Tibial artery (tissue), 4 donors: ENCODE data around the gene VSTM2L.

Experiments
- DNase-seq, 2 donors: peaks; one replicate each; pipeline ENCODE4 v3.0.0-alpha.2; 2019
- H3K27ac ChIP-seq, 2 donors: fragments of 200-600 bp; sonication (generic) in 1 of 2; 1 replicate in 1 of 2; 2 replicates in 1 of 2; pipeline ENCODE4 v1.5.1; 2018 to 2019; ENCODE audit warnings: mild to moderate bottlenecking in 1 of 2
- H3K27me3 ChIP-seq, 2 donors: fragments of 200-600 bp; sonication (generic) in 1 of 2; one replicate each; pipeline versions ENCODE4 v1.5.1 to v1.6.0; 2016 to 2019
- H3K36me3 ChIP-seq, 3 donors: fragments of 200-600 bp; sonication (generic) in 2 of 3; one replicate each; pipeline ENCODE4 v1.5.1; 2016 to 2019; ENCODE audit warnings: mild to moderate bottlenecking in 2 of 3
- H3K4me1 ChIP-seq, 4 donors: fragments of 200-600 bp; sonication (generic) in 2 of 4; 1 replicate in 3 of 4; 2 replicates in 1 of 4; pipeline ENCODE4 v1.5.1; 2016 to 2019
- H3K4me3 ChIP-seq, 2 donors: fragments of 200-600 bp; sonication (generic) in 1 of 2; 1 replicate in 1 of 2; 2 replicates in 1 of 2; pipeline ENCODE4 v1.5.1; 2018 to 2019; ENCODE audit warnings: mild to moderate bottlenecking in 2 of 2
- H3K9me3 ChIP-seq, 3 donors: fragments of 200-600 bp; sonication (generic) in 1 of 3; one replicate each; pipeline ENCODE4 v1.5.1; 2016 to 2019
- intact Hi-C: fragments of 100-400 bp; cut with DNase I; formaldehyde crosslinking; loops from one replicate; pipeline ENCODE4 v1.15.0; 2023; ENCODE audit warnings: low total_unique reads
- TF ChIP-seq, protein P1 (sequence below), 2 experiments: fragments of 200-600 bp in 1 of 2; fragments of 450-650 bp in 1 of 2; IDR thresholded peaks; one replicate each; pipeline ENCODE4 v1.5.1; 2017 to 2019; ENCODE audit warnings: antibody characterized with exemption in 2 of 2, mild to moderate bottlenecking in 1 of 2, moderate library complexity in 1 of 2

VSTM2L gene

DNA sequence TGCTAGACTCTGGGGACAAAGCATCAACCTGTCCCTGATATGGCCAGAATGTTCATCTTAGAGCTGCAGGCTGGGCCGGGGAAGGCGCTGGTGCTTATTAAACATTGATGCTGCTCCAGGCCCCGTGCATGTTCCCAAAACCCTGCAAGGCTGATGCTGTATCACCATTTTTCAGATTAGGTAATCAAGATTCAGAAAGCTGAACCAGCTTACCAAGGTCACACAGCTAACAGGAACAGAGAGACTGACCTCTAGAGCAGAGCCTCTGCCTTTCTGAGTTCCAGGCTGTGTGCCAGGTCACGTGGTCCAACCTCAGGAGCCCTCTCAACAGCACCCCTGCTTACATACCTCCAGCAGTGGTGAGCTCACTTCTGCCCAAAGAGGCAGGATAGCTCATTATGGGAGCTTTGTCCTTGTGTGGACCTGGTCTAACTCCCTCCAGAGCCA lies 16.1 kb upstream of the VSTM2L start:
- DNase-seq: no peak
- Histone ChIP-seq H3K27me3 (peaks cover 0 to 22% of the 10 kb centered on the region in 2 donors), H3K4me3 (no peak overlapping the region), H3K27ac (no peak overlapping the region), H3K36me3 (no peaks in the 10 kb centered on the region), H3K9me3 (no peaks in the 10 kb centered on the region), H3K4me1 (no peaks in the 10 kb centered on the region)
- TF ChIP-seq, protein P1, sequence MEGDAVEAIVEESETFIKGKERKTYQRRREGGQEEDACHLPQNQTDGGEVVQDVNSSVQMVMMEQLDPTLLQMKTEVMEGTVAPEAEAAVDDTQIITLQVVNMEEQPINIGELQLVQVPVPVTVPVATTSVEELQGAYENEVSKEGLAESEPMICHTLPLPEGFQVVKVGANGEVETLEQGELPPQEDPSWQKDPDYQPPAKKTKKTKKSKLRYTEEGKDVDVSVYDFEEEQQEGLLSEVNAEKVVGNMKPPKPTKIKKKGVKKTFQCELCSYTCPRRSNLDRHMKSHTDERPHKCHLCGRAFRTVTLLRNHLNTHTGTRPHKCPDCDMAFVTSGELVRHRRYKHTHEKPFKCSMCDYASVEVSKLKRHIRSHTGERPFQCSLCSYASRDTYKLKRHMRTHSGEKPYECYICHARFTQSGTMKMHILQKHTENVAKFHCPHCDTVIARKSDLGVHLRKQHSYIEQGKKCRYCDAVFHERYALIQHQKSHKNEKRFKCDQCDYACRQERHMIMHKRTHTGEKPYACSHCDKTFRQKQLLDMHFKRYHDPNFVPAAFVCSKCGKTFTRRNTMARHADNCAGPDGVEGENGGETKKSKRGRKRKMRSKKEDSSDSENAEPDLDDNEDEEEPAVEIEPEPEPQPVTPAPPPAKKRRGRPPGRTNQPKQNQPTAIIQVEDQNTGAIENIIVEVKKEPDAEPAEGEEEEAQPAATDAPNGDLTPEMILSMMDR (IDR thresholded peaks at IDR 0.05): no peak
- intact Hi-C loops: no loop called here

DNA sequence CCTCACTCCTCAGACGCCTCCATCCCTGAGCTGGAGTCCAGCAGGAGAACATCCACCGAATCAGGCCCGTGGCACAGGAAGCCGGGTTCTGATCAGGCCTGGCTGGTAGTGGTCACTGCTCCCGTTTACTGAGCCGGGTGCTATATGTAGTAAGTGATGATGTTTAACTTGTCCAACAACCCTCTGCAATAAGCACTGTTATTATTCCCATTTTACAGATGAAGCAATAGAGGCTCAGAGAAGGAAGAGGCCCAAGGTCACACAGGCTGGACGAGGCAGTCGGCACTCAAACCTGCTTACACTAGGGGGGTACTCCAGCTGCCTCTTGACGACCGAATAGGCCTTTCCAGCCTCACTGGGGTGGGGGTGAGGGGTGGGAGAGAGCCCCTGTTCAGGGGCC lies 14.3 kb upstream of the VSTM2L start:
- intact Hi-C loops: no loop called here
- no peak overlapping the region for H3K27ac ChIP-seq
- TF ChIP-seq, protein P1 (IDR thresholded peaks at IDR 0.05): no peak

DNA sequence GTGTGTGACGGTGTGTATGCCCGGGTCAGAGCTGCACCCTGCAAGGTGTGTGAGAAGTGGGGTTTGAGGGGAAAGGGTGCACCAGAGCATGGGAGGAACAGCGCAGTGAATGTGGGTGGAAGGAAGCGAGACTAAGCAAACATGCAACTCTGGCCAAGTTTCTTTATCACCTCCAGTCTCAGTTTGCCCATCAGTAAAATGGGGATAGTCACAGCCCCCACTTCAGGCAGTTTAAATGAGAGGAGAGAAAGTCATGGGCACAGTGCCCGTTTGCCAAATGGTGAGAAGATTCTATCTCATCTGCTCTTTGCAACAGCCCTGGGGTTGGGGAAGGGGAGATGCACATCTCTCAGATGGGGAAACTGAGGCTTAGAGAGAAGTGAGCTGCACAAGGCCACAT lies 12.8 kb upstream of the VSTM2L start:
- peaks cover 0 to 7% of the 10 kb centered on the region in 2 donors for H3K27me3 ChIP-seq
- no peak overlapping the region for H3K4me3 ChIP-seq
- H3K9me3 ChIP-seq: no peaks in the 10 kb centered on the region
- no peak overlapping the region for H3K27ac ChIP-seq
- H3K36me3 ChIP-seq: no peaks in the 10 kb centered on the region
- TF ChIP-seq, protein P1 (IDR thresholded peaks at IDR 0.05): no peak
- DNase-seq: no peak
- intact Hi-C loops: no loop called here
- no peaks in the 10 kb centered on the region for H3K4me1 ChIP-seq

More for the DNA sequence above, 14.3 kb upstream of the VSTM2L start:
- peaks cover 0 to 20% of the 10 kb centered on the region in 2 donors for H3K27me3 ChIP-seq
- H3K9me3 ChIP-seq: no peaks in the 10 kb centered on the region
- no peak for DNase-seq
- no peaks in the 10 kb centered on the region for H3K4me1 ChIP-seq
- no peaks in the 10 kb centered on the region for H3K36me3 ChIP-seq
- no peak overlapping the region for H3K4me3 ChIP-seq

DNA sequence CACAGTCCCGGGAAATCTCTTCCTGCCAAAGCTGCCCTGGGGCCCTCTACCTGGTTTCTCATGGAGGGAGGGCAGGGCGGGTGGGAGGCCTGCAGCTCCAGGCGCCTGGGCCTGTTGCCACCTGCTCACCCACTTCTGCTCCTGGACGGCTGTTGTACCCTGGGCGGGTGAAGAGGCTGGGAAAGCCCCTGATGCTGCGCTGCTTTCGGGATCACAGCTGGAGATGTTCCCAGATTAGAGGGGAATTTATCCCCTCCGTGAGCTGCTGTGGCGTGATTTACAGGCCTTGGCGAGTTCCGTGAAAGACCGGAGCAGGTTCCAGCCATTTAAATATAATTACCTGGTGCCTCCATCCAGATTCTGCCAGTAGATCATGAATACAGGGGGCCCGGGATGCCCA lies 12.3 kb upstream of the VSTM2L start:
- Histone ChIP-seq H3K9me3 (no peaks in the 10 kb centered on the region), H3K4me3 (no peak overlapping the region), H3K36me3 (no peaks in the 10 kb centered on the region), H3K27ac (no peak overlapping the region), H3K4me1 (no peaks in the 10 kb centered on the region), H3K27me3 (peaks cover 0 to 7% of the 10 kb centered on the region in 2 donors)
- intact Hi-C loops: no loop called here
- TF ChIP-seq, protein P1 (IDR thresholded peaks at IDR 0.05): no peak
- no peak for DNase-seq

DNA sequence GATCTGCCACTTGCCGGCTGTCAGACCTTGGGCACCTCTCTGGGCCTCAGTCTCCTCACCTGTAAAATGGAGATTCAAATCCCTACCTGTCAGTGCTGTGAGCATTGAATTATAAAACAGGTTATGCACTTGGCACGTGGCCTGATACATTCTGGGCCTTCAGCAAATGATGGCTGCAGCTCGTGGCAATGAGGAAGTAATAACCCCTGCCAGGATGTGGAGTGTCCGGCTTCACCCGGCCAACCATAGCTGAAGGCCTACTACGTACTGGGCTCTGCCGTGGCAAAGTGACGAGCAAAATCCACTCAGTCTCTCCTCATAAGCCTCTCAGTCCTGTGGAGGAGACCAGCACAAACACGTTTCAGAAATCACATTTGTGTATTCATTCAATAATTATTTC lies 10.9 kb upstream of the VSTM2L start:
- TF ChIP-seq, protein P1 (IDR thresholded peaks at IDR 0.05): no peak
- Histone ChIP-seq H3K4me3 (no peak overlapping the region), H3K4me1 (no peaks in the 10 kb centered on the region), H3K27me3 (no peaks in the 10 kb centered on the region), H3K9me3 (no peaks in the 10 kb centered on the region), H3K27ac (no peak overlapping the region), H3K36me3 (no peaks in the 10 kb centered on the region)
- DNase-seq: no peak
- intact Hi-C loops: no loop called here
